ENCODE measurements around the gene RNF128.
"Not testable (repeated sequence)": the region's sequence is repeated elsewhere in the genome, so short reads cannot be mapped to it uniquely, and the experiment has no call there.

The RNF128 gene

DNA sequence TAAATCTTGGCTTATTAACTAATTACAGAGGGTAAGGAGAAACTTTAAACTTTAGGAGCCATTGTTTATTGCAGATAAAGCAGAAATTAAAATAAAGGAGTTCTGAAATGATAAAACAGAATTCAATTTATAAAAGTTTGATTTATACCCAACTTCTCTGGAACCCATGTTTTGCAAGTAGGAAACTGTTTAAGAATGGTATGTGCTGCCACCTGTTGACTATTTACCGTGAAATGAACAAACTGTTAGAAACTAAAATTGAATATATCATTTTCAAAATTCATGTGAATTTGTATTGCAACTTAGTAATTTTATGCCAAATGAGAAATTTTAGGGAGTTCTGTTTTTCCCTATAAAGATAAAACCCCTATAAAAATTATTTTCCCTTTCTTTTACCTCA is 65.0 kb downstream of the RNF128 start:
- no peak overlapping the region for H3K4me3 ChIP-seq (ENCODE audit: insufficient read depth, low read depth, low read length, poor library complexity, severe bottlenecking)
- H3K27ac ChIP-seq (ENCODE audit: insufficient read depth, low read length, poor library complexity, severe bottlenecking): no peak overlapping the region
- no peaks in the 10 kb centered on the region for H3K9me3 ChIP-seq (ENCODE audit: control insufficient read depth, low read length)
- no peaks in the 10 kb centered on the region for H3K27me3 ChIP-seq (replicated peaks; ENCODE audit: control insufficient read depth, insufficient read depth, low read length, poor library complexity, severe bottlenecking)
- H3K36me3 ChIP-seq (ENCODE audit: control insufficient read depth, insufficient read depth, low read length): no peaks in the 10 kb centered on the region
- H3K4me1 ChIP-seq (ENCODE audit: control insufficient read depth, insufficient read depth, low read length, poor library complexity, severe bottlenecking): no peaks in the 10 kb centered on the region
- DNase-seq: no peak

DNA sequence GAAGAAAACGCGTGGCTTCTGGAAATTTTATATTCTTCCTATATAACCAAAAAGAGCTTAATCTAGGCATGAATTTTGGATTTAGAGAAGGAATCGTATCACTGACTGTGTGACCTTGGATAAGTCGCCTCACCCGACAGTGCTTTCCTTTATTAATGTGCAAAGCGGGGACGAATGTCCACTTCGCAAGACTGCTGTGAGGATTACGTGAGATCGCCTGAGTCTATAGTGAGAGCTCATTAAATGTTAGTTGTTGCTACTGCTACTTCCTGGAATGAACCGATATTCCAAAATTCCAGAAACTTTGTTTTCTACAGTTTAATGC is 75.5 kb downstream of the RNF128 start:
- no peaks in the 10 kb centered on the region for H3K36me3 ChIP-seq (ENCODE audit: control insufficient read depth, insufficient read depth, low read length)
- H3K4me3 ChIP-seq (ENCODE audit: insufficient read depth, low read depth, low read length, poor library complexity, severe bottlenecking): peak overlapping the region; percentile 48
- no peak for DNase-seq
- no peaks in the 10 kb centered on the region for H3K9me3 ChIP-seq (ENCODE audit: control insufficient read depth, low read length)
- no peaks in the 10 kb centered on the region for H3K4me1 ChIP-seq (ENCODE audit: control insufficient read depth, insufficient read depth, low read length, poor library complexity, severe bottlenecking)
- no peaks in the 10 kb centered on the region for H3K27me3 ChIP-seq (replicated peaks; ENCODE audit: control insufficient read depth, insufficient read depth, low read length, poor library complexity, severe bottlenecking)
- H3K27ac ChIP-seq (ENCODE audit: insufficient read depth, low read length, poor library complexity, severe bottlenecking): no peak overlapping the region

DNA sequence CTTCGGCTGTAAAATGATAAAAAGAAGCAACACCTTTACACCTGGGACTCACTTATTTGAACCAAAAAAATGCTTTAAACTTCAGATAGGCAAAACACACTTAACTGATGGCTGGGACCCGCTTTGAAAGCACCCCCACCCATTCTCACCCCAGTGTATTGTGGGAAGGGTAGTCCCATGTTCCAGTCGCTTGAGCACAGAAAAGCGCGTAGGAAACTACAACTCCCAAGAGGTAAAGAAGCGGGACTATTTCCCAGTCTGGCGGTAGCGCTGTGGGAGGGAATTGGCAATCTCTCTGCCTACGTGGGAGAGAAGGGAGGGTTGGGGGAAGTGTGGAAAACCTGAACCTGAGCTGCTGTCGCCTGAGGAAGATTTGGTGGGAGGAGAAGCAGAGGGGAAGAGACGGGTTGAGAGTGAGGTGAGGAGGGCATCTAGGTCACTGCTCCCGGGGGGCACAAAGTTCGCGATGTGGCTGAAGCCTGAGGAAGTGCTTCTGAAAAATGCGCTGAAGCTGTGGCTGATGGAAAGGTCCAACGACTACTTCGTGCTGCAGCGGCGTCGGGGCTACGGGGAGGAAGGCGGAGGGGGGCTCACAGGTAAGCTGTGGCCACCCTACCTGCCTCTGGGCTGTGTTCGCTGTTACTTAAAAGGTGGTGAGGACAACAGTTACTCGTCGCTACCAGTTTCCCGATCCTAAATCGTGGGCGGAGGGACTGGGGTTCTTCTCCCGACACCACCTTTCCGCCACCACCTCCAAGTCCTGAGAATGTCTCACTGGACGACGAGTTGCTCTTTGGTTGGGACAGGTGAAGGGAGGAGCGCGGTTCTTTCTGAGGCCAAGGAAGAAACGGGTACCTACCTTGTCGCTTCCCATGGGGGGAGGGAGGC is 76.1 kb downstream of the RNF128 start, which contains the start of gene TBC1D8B:
TBC1D8B (plus strand) TSS at position 286 of the 888 bp plus-strand sequence; CDS start at position 467, 181 bp downstream.
- peak in 2 of 3 donors; percentile 0 for DNase-seq
- Histone ChIP-seq H3K9me3 (ENCODE audit: control insufficient read depth, low read length) (no peaks in the 10 kb centered on the region), H3K27ac (ENCODE audit: insufficient read depth, low read length, poor library complexity, severe bottlenecking) (no peak within 1 kb of the TSS), H3K27me3 (replicated peaks; ENCODE audit: control insufficient read depth, insufficient read depth, low read length, poor library complexity, severe bottlenecking) (no peaks in the 10 kb centered on the region), H3K4me3 (ENCODE audit: insufficient read depth, low read depth, low read length, poor library complexity, severe bottlenecking) (peak within 1 kb of the TSS; percentile 48), H3K4me1 (ENCODE audit: control insufficient read depth, insufficient read depth, low read length, poor library complexity, severe bottlenecking) (no peaks in the 10 kb centered on the region), H3K36me3 (ENCODE audit: control insufficient read depth, insufficient read depth, low read length) (no peaks in the 10 kb centered on the region)

DNA sequence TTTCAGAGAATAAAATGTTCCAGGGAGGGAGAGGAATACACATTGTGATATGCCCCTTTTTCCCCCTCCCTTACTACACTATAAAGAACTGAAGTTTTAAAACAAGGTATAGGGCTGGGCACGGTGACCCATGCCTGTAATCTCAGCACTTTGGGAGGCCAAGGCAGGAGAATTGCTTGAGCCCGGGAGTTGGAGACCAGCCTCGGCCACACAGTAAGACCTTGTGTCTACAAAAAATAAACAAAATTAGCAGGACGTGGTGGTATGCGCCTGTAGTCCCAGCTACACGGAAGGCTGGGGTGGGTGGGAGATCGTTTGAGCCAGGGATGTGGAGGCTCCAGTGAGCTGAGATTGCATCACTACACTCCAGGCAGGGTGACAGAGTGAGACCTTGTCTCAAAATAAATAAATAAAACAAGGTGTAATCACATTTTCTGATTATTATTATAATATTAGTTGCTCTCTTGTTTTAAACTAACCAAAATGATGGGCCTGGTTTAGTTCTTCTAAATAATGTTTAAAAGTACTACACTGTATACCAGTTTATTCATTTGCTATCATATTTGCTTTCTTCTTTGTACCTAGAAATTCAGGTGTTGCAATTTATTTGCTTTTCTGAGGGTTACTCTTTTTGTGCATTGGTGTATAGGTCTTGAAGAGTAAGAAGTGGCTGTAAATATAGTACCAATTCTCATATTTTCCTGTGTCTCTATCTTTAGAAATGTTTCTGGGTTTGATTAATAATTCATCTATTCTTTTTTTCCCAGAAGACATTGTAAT is 84.8 kb downstream of the RNF128 start:
- H3K9me3 ChIP-seq (ENCODE audit: control insufficient read depth, low read length): no peaks in the 10 kb centered on the region
- no peak overlapping the region for H3K27ac ChIP-seq (ENCODE audit: insufficient read depth, low read length, poor library complexity, severe bottlenecking)
- DNase-seq: no peak
- no peaks in the 10 kb centered on the region for H3K36me3 ChIP-seq (ENCODE audit: control insufficient read depth, insufficient read depth, low read length)
- H3K4me3 ChIP-seq (ENCODE audit: insufficient read depth, low read depth, low read length, poor library complexity, severe bottlenecking): no peak overlapping the region
- no peaks in the 10 kb centered on the region for H3K4me1 ChIP-seq (ENCODE audit: control insufficient read depth, insufficient read depth, low read length, poor library complexity, severe bottlenecking)
- H3K27me3 ChIP-seq (replicated peaks; ENCODE audit: control insufficient read depth, insufficient read depth, low read length, poor library complexity, severe bottlenecking): no peaks in the 10 kb centered on the region

DNA sequence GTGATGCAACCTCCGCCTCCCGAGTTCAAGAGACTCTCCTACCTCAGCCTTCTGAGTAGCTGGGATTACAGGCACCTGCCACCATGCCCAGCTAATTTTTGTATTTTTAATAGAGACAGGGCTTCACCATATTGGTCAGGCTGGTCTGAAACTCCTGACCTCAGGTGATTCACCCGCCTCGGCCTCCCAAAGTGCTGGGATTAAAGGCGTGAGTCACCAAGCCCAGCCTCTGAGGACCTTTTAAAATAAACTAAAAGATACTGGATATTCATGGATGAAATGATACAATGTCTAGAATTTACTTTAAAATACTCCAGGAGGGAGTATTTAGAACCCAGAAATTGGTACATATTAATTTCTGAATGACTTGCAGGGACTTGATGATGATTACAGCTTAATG is 86.4 kb downstream of the RNF128 start:
- H3K36me3 ChIP-seq (ENCODE audit: control insufficient read depth, insufficient read depth, low read length); H3K9me3 ChIP-seq (ENCODE audit: control insufficient read depth, low read length); H3K27ac ChIP-seq (ENCODE audit: insufficient read depth, low read length, poor library complexity, severe bottlenecking); H3K27me3 ChIP-seq (replicated peaks; ENCODE audit: control insufficient read depth, insufficient read depth, low read length, poor library complexity, severe bottlenecking); H3K4me1 ChIP-seq (ENCODE audit: control insufficient read depth, insufficient read depth, low read length, poor library complexity, severe bottlenecking); DNase-seq; H3K4me3 ChIP-seq (ENCODE audit: insufficient read depth, low read depth, low read length, poor library complexity, severe bottlenecking): not testable (repeated sequence)

DNA sequence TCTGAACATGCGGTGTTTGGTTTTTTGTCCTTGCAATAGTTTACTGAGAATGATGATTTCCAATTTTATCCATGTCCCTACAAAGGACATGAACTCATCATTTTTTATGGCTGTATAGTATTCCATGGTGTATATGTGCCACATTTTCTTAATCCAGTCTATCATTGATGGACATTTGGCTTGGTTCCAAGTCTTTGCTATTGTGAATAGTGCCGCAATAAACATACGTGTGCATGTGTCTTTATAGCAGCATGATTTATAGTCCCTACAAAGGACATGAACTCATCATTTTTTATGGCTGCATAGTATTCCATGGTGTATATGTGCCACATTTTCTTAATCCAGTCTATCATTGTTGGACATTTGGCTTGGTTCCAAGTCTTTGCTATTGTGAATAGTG is 87.6 kb downstream of the RNF128 start:
- H3K9me3 ChIP-seq (ENCODE audit: control insufficient read depth, low read length); H3K4me3 ChIP-seq (ENCODE audit: insufficient read depth, low read depth, low read length, poor library complexity, severe bottlenecking); DNase-seq: not testable (repeated sequence)

More for the DNA sequence above, 87.6 kb downstream of the RNF128 start:
- not testable (repeated sequence) for H3K27ac ChIP-seq (ENCODE audit: insufficient read depth, low read length, poor library complexity, severe bottlenecking); H3K36me3 ChIP-seq (ENCODE audit: control insufficient read depth, insufficient read depth, low read length); H3K27me3 ChIP-seq (replicated peaks; ENCODE audit: control insufficient read depth, insufficient read depth, low read length, poor library complexity, severe bottlenecking); H3K4me1 ChIP-seq (ENCODE audit: control insufficient read depth, insufficient read depth, low read length, poor library complexity, severe bottlenecking)
